ENCODE measurements around the gene MORC4.

The MORC4 gene

GRCh38 chrX:107000013-107000515, at the start of gene MORC4:
Gene MORC4, minus strand, starts transcription at chrX:107000212. Its CDS starts 243 bp downstream, at chrX:106999969.
- no peaks in the 10 kb centered on the region for H3K36me3 ChIP-seq (ENCODE audit: control insufficient read depth, insufficient read depth, low read length)
- H3K27ac ChIP-seq (ENCODE audit: low read depth, low read length): no peak within 1 kb of the TSS
- H3K9ac ChIP-seq (ENCODE audit: low read depth, low read length): no peak within 1 kb of the TSS
- no peaks in the 10 kb centered on the region; the same call in 1 of the 2 replicates for H3K9me3 ChIP-seq (ENCODE audit: control insufficient read depth, insufficient read depth, low read length)
- H3K4me1 ChIP-seq (ENCODE audit: control insufficient read depth, insufficient read depth, low read length): peaks cover 6% of the 10 kb centered on the region
- peaks cover 18% of the 10 kb centered on the region for H3K27me3 ChIP-seq (ENCODE audit: control insufficient read depth, insufficient read depth, low read length)
- H3K4me3 ChIP-seq (ENCODE audit: low read depth, low read length): peak within 1 kb of the TSS; percentile 74

- Histone ChIP-seq H3K9ac (ENCODE audit: low read depth, low read length) (no peak overlapping the region), H3K27me3 (ENCODE audit: control insufficient read depth, insufficient read depth, low read length) (no peaks in the 10 kb centered on the region; the same call in 1 of the 2 replicates), H3K9me3 (ENCODE audit: control insufficient read depth, insufficient read depth, low read length) (no peaks in the 10 kb centered on the region), H3K4me1 (ENCODE audit: control insufficient read depth, insufficient read depth, low read length) (no peaks in the 10 kb centered on the region), H3K27ac (ENCODE audit: low read depth, low read length) (no peak overlapping the region), H3K4me3 (ENCODE audit: low read depth, low read length) (no peak overlapping the region), H3K36me3 (ENCODE audit: control insufficient read depth, insufficient read depth, low read length) (no peaks in the 10 kb centered on the region)
Measured at GRCh38 chrX:107047622-107048021, 47.6 kb upstream of the MORC4 start.

GRCh38 chrX:107029752-107030151, 29.7 kb upstream of the MORC4 start:
- Histone ChIP-seq H3K4me3 (ENCODE audit: low read depth, low read length) (no peak overlapping the region), H3K4me1 (ENCODE audit: control insufficient read depth, insufficient read depth, low read length) (no peaks in the 10 kb centered on the region), H3K9ac (ENCODE audit: low read depth, low read length) (no peak overlapping the region), H3K27me3 (ENCODE audit: control insufficient read depth, insufficient read depth, low read length) (no peaks in the 10 kb centered on the region), H3K9me3 (ENCODE audit: control insufficient read depth, insufficient read depth, low read length) (no peaks in the 10 kb centered on the region), H3K27ac (ENCODE audit: low read depth, low read length) (no peak overlapping the region), H3K36me3 (ENCODE audit: control insufficient read depth, insufficient read depth, low read length) (no peaks in the 10 kb centered on the region)

- Histone ChIP-seq H3K9ac (ENCODE audit: low read depth, low read length) (no peak overlapping the region), H3K27ac (ENCODE audit: low read depth, low read length) (no peak overlapping the region), H3K27me3 (ENCODE audit: control insufficient read depth, insufficient read depth, low read length) (peaks cover 4% of the 10 kb centered on the region; the same call in 1 of the 2 replicates), H3K4me3 (ENCODE audit: low read depth, low read length) (no peak overlapping the region), H3K36me3 (ENCODE audit: control insufficient read depth, insufficient read depth, low read length) (no peaks in the 10 kb centered on the region), H3K9me3 (ENCODE audit: control insufficient read depth, insufficient read depth, low read length) (no peaks in the 10 kb centered on the region), H3K4me1 (ENCODE audit: control insufficient read depth, insufficient read depth, low read length) (no peaks in the 10 kb centered on the region)
Measured at GRCh38 chrX:107025545-107025944, 25.5 kb upstream of the MORC4 start.

- H3K27me3 ChIP-seq (ENCODE audit: control insufficient read depth, insufficient read depth, low read length): no peaks in the 10 kb centered on the region; the same call in none of the 2 replicates
- H3K4me1 ChIP-seq (ENCODE audit: control insufficient read depth, insufficient read depth, low read length): no peaks in the 10 kb centered on the region
- no peak overlapping the region for H3K9ac ChIP-seq (ENCODE audit: low read depth, low read length)
- no peaks in the 10 kb centered on the region for H3K36me3 ChIP-seq (ENCODE audit: control insufficient read depth, insufficient read depth, low read length)
- H3K9me3 ChIP-seq (ENCODE audit: control insufficient read depth, insufficient read depth, low read length): no peaks in the 10 kb centered on the region
- H3K4me3 ChIP-seq (ENCODE audit: low read depth, low read length): no peak overlapping the region
- no peak overlapping the region for H3K27ac ChIP-seq (ENCODE audit: low read depth, low read length)
Measured at GRCh38 chrX:107014936-107015335, 14.9 kb upstream of the MORC4 start.

GRCh38 chrX:107008034-107008433, 8.0 kb upstream of the MORC4 start:
- no peaks in the 10 kb centered on the region; the same call in 1 of the 2 replicates for H3K27me3 ChIP-seq (ENCODE audit: control insufficient read depth, insufficient read depth, low read length)

GRCh38 chrX:106999002-106999975, 723 bp downstream of the MORC4 start:
- no peak overlapping the region for H3K9ac ChIP-seq (ENCODE audit: low read depth, low read length)
- no peak overlapping the region for H3K27ac ChIP-seq (ENCODE audit: low read depth, low read length)

More at GRCh38 chrX:107008034-107008433, 8.0 kb upstream of the MORC4 start:
- H3K9ac ChIP-seq (ENCODE audit: low read depth, low read length): no peak overlapping the region
- no peaks in the 10 kb centered on the region for H3K4me1 ChIP-seq (ENCODE audit: control insufficient read depth, insufficient read depth, low read length)
- H3K9me3 ChIP-seq (ENCODE audit: control insufficient read depth, insufficient read depth, low read length): no peaks in the 10 kb centered on the region
- no peaks in the 10 kb centered on the region for H3K36me3 ChIP-seq (ENCODE audit: control insufficient read depth, insufficient read depth, low read length)
- no peak overlapping the region for H3K4me3 ChIP-seq (ENCODE audit: low read depth, low read length)
- H3K27ac ChIP-seq (ENCODE audit: low read depth, low read length): no peak overlapping the region

GRCh38 chrX:106997611-106998010, 2.4 kb downstream of the MORC4 start:
- Histone ChIP-seq H3K27ac (ENCODE audit: low read depth, low read length) (no peak overlapping the region), H3K27me3 (ENCODE audit: control insufficient read depth, insufficient read depth, low read length) (peaks cover 18% of the 10 kb centered on the region), H3K36me3 (ENCODE audit: control insufficient read depth, insufficient read depth, low read length) (no peaks in the 10 kb centered on the region), H3K9me3 (ENCODE audit: control insufficient read depth, insufficient read depth, low read length) (no peaks in the 10 kb centered on the region; the same call in 1 of the 2 replicates), H3K9ac (ENCODE audit: low read depth, low read length) (no peak overlapping the region), H3K4me1 (ENCODE audit: control insufficient read depth, insufficient read depth, low read length) (peaks cover 6% of the 10 kb centered on the region), H3K4me3 (ENCODE audit: low read depth, low read length) (no peak overlapping the region)

More at GRCh38 chrX:106999002-106999975, 723 bp downstream of the MORC4 start:
- H3K36me3 ChIP-seq (ENCODE audit: control insufficient read depth, insufficient read depth, low read length): no peaks in the 10 kb centered on the region
- peak overlapping the region; percentile 74 for H3K4me3 ChIP-seq (ENCODE audit: low read depth, low read length)
- no peaks in the 10 kb centered on the region; the same call in 1 of the 2 replicates for H3K9me3 ChIP-seq (ENCODE audit: control insufficient read depth, insufficient read depth, low read length)
- H3K4me1 ChIP-seq (ENCODE audit: control insufficient read depth, insufficient read depth, low read length): peaks cover 6% of the 10 kb centered on the region
- H3K27me3 ChIP-seq (ENCODE audit: control insufficient read depth, insufficient read depth, low read length): peaks cover 18% of the 10 kb centered on the region

- Histone ChIP-seq H3K27me3 (ENCODE audit: control insufficient read depth, insufficient read depth, low read length) (peaks cover 18% of the 10 kb centered on the region), H3K9ac (ENCODE audit: low read depth, low read length) (no peak overlapping the region), H3K9me3 (ENCODE audit: control insufficient read depth, insufficient read depth, low read length) (no peaks in the 10 kb centered on the region; the same call in 1 of the 2 replicates), H3K4me1 (ENCODE audit: control insufficient read depth, insufficient read depth, low read length) (peaks cover 6% of the 10 kb centered on the region), H3K27ac (ENCODE audit: low read depth, low read length) (no peak overlapping the region), H3K4me3 (ENCODE audit: low read depth, low read length) (no peak overlapping the region), H3K36me3 (ENCODE audit: control insufficient read depth, insufficient read depth, low read length) (no peaks in the 10 kb centered on the region)
Measured at GRCh38 chrX:106995678-106996077, 4.3 kb downstream of the MORC4 start.

- 0 out of 2 replicates have a peak, but pooled peaks cover 2% of the 10 kb centered on the region for H3K36me3 ChIP-seq (ENCODE audit: control insufficient read depth, insufficient read depth, low read length)
- peaks cover 8% of the 10 kb centered on the region for H3K4me1 ChIP-seq (ENCODE audit: control insufficient read depth, insufficient read depth, low read length)
- no peak overlapping the region for H3K4me3 ChIP-seq (ENCODE audit: low read depth, low read length)
- H3K27ac ChIP-seq (ENCODE audit: low read depth, low read length): no peak overlapping the region
- H3K9ac ChIP-seq (ENCODE audit: low read depth, low read length): no peak overlapping the region
- no peaks in the 10 kb centered on the region for H3K27me3 ChIP-seq (ENCODE audit: control insufficient read depth, insufficient read depth, low read length)
- no peaks in the 10 kb centered on the region for H3K9me3 ChIP-seq (ENCODE audit: control insufficient read depth, insufficient read depth, low read length)
Measured at GRCh38 chrX:106987488-106987887, 12.5 kb downstream of the MORC4 start.

Data from HUES48 (cell line).